ENCODE results near the gene SMYD3.

Gene SMYD3

GRCh38 chr1:245858022-245858721 is 648.9 kb downstream of the SMYD3 start:
- H3K9ac ChIP-seq (ENCODE audit: low read length): no peak overlapping the region

GRCh38 chr1:245856944-245857531 is 650.0 kb downstream of the SMYD3 start:
- no peak overlapping the region for H2AFZ ChIP-seq (ENCODE audit: low read depth, low read length, severe bottlenecking)
- TF ChIP-seq, protein P1, sequence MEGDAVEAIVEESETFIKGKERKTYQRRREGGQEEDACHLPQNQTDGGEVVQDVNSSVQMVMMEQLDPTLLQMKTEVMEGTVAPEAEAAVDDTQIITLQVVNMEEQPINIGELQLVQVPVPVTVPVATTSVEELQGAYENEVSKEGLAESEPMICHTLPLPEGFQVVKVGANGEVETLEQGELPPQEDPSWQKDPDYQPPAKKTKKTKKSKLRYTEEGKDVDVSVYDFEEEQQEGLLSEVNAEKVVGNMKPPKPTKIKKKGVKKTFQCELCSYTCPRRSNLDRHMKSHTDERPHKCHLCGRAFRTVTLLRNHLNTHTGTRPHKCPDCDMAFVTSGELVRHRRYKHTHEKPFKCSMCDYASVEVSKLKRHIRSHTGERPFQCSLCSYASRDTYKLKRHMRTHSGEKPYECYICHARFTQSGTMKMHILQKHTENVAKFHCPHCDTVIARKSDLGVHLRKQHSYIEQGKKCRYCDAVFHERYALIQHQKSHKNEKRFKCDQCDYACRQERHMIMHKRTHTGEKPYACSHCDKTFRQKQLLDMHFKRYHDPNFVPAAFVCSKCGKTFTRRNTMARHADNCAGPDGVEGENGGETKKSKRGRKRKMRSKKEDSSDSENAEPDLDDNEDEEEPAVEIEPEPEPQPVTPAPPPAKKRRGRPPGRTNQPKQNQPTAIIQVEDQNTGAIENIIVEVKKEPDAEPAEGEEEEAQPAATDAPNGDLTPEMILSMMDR (IDR thresholded peaks at IDR 0.05; ENCODE audit: insufficient read depth, low read length, poor library complexity, severe bottlenecking): no peak
- no peak for TF ChIP-seq EZH2phosphoT487 (conservative IDR thresholded peaks at IDR 0.05; ENCODE audit: low read length)
- H3F3A ChIP-seq (ENCODE audit: insufficient read depth): no peaks in the 10 kb centered on the region
- H3K9ac ChIP-seq (ENCODE audit: low read length): no peak overlapping the region
- no peaks in the 10 kb centered on the region for H3K9me3 ChIP-seq (ENCODE audit: insufficient read depth, low read length)
- no peaks in the 10 kb centered on the region for H3K36me3 ChIP-seq (ENCODE audit: low read length)
- no peaks in the 10 kb centered on the region for H3K9me2 ChIP-seq (replicated peaks; ENCODE audit: insufficient read depth, low read length)
- H3K27ac ChIP-seq (ENCODE audit: low read depth, low read length): no peak overlapping the region
- H3K4me3 ChIP-seq (ENCODE audit: insufficient read depth, low read length, poor library complexity, severe bottlenecking): no peak overlapping the region
- H3K79me2 ChIP-seq (ENCODE audit: insufficient read depth, low read length): no peaks in the 10 kb centered on the region
- H4K20me1 ChIP-seq (ENCODE audit: low read depth, low read length): no peaks in the 10 kb centered on the region
- no peaks in the 10 kb centered on the region for H3K27me3 ChIP-seq (ENCODE audit: low read length)
- no peak overlapping the region for H3K4me2 ChIP-seq (ENCODE audit: low read depth, low read length, poor library complexity, severe bottlenecking)

More at GRCh38 chr1:245858022-245858721, 648.9 kb downstream of the SMYD3 start:
- H3K27me3 ChIP-seq (ENCODE audit: low read length): no peaks in the 10 kb centered on the region
- no peak overlapping the region for H3K27ac ChIP-seq (ENCODE audit: low read depth, low read length)
- H2AFZ ChIP-seq (ENCODE audit: low read depth, low read length, severe bottlenecking): no peak overlapping the region
- H3K36me3 ChIP-seq (ENCODE audit: low read length): no peaks in the 10 kb centered on the region
- no peak overlapping the region for H3K4me3 ChIP-seq (ENCODE audit: insufficient read depth, low read length, poor library complexity, severe bottlenecking)
- TF ChIP-seq EZH2phosphoT487 (conservative IDR thresholded peaks at IDR 0.05; ENCODE audit: low read length): no peak
- TF ChIP-seq, protein P1 (IDR thresholded peaks at IDR 0.05; ENCODE audit: insufficient read depth, low read length, poor library complexity, severe bottlenecking): no peak
- no peaks in the 10 kb centered on the region for H4K20me1 ChIP-seq (ENCODE audit: low read depth, low read length)
- no peaks in the 10 kb centered on the region for H3F3A ChIP-seq (ENCODE audit: insufficient read depth)
- H3K9me2 ChIP-seq (replicated peaks; ENCODE audit: insufficient read depth, low read length): no peaks in the 10 kb centered on the region
- no peak overlapping the region for H3K4me2 ChIP-seq (ENCODE audit: low read depth, low read length, poor library complexity, severe bottlenecking)
- H3K79me2 ChIP-seq (ENCODE audit: insufficient read depth, low read length): no peaks in the 10 kb centered on the region
- H3K9me3 ChIP-seq (ENCODE audit: insufficient read depth, low read length): no peaks in the 10 kb centered on the region

DNA sequence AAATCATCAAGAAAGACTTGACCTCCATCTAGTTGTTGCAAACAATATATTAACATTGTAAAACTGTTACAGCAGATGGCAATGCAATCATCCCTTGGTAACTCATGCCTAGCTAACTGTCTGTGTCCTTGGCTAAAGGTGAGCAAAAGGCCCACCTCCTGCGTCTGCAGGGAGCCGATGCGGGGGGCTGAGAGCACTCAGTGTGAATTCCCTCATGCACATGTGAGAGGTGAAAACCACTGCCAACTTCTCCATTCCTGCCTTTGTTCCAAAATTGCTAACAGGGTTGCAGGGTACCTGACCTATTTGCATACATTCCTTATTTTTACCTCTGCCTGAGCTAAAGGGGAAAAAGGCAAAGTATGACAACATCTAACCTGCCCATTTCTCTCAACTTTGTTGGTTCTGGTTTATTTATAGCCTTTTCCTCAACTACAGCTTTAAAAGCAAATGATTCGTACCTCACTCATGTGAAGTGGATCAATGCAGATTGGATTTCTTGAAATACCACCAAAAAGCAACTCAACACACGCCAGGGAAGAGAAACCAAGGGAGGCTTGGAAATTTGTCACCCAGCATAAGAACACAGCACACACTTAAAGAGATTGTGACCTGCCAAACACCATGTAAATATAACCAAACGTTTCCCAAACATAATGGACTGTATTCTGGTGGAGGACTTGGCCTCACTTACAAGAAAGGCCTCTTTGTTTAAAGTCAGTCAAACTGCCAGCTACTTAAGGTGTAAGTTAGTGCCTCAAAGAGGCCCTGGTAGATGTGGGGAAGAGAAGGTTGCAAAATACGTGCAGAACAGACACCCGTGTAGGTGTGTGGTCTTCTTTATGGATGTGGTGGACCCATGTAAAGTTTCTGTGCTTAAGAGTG is 651.0 kb downstream of the SMYD3 start:
- H3K27ac ChIP-seq (ENCODE audit: low read depth, low read length): no peak overlapping the region
- no peak overlapping the region for H2AFZ ChIP-seq (ENCODE audit: low read depth, low read length, severe bottlenecking)

More for the DNA sequence above, 651.0 kb downstream of the SMYD3 start:
- TF ChIP-seq EZH2phosphoT487 (conservative IDR thresholded peaks at IDR 0.05; ENCODE audit: low read length): no peak
- TF ChIP-seq, protein P1 (IDR thresholded peaks at IDR 0.05; ENCODE audit: insufficient read depth, low read length, poor library complexity, severe bottlenecking): no peak
- no peaks in the 10 kb centered on the region for H3K36me3 ChIP-seq (ENCODE audit: low read length)
- H3K4me3 ChIP-seq (ENCODE audit: insufficient read depth, low read length, poor library complexity, severe bottlenecking): no peak overlapping the region
- no peaks in the 10 kb centered on the region for H4K20me1 ChIP-seq (ENCODE audit: low read depth, low read length)
- H3K9me3 ChIP-seq (ENCODE audit: insufficient read depth, low read length): no peaks in the 10 kb centered on the region
- no peak overlapping the region for H3K9ac ChIP-seq (ENCODE audit: low read length)
- H3K9me2 ChIP-seq (replicated peaks; ENCODE audit: insufficient read depth, low read length): no peaks in the 10 kb centered on the region
- no peak overlapping the region for H3K4me2 ChIP-seq (ENCODE audit: low read depth, low read length, poor library complexity, severe bottlenecking)
- H3K27me3 ChIP-seq (ENCODE audit: low read length): no peaks in the 10 kb centered on the region
- H3F3A ChIP-seq (ENCODE audit: insufficient read depth): no peaks in the 10 kb centered on the region
- no peaks in the 10 kb centered on the region for H3K79me2 ChIP-seq (ENCODE audit: insufficient read depth, low read length)
